Right lobe of liver (tissue), 4 donors: Measurements from ENCODE around the gene RNASEL.

Experiments used
- POLR2A ChIP-seq: fragments of 450-650 bp; IDR thresholded peaks from one replicate; pipeline ENCODE4 v1.6.1; 2017; ENCODE audit warnings: antibody characterized with exemption, mild to moderate bottlenecking
- TF ChIP-seq, protein P1 (sequence below), 4 donors: fragments of 200-600 bp in 3 of 4; fragments of 450-650 bp in 1 of 4; IDR thresholded peaks; one replicate each; pipeline versions ENCODE4 v1.5.1 to v1.8.0; 2016 to 2022; ENCODE audit warnings: antibody characterized with exemption in 4 of 4, mild to moderate bottlenecking in 2 of 4
- donor health status: DM: no; HTN: no; CAD: no.
- donor health status: DM: no; HTN: no; CAD: no.
- donor health status: DM: no; HTN: yes; CAD: no.

DNA sequence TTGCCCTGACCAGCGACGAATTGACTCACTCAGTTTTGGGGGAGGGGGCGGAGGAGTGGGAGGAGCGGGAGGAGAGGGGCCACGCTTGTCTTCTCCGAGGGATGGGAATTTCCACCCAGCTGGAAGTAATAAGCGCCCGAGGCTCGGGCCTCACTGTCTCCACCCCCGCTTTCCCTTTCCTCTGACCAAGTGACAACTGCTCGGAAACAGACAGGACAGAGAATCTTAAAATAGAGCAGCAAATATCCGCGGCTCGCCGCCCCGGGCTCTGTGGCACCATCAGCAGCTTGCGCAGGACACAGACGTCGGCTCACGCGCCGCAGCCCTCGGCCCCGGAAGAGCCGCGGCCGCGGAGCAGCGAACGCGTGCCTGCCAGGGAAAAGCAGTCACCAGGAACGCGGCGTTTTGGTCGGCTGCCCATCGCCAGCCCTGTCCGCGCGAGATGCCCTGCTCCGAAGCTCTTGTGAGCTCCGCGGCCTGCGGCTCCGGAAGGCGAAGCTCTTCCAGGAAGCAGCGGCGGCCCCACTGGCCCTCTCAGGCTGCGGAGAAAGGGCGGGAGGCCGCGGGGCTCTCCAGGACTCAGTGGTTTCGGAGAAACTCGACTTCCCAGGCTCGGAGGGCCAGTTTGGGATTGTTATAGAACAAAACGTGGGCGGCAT lies 25.9 kb upstream of the RNASEL start:
- TF ChIP-seq, protein P1, sequence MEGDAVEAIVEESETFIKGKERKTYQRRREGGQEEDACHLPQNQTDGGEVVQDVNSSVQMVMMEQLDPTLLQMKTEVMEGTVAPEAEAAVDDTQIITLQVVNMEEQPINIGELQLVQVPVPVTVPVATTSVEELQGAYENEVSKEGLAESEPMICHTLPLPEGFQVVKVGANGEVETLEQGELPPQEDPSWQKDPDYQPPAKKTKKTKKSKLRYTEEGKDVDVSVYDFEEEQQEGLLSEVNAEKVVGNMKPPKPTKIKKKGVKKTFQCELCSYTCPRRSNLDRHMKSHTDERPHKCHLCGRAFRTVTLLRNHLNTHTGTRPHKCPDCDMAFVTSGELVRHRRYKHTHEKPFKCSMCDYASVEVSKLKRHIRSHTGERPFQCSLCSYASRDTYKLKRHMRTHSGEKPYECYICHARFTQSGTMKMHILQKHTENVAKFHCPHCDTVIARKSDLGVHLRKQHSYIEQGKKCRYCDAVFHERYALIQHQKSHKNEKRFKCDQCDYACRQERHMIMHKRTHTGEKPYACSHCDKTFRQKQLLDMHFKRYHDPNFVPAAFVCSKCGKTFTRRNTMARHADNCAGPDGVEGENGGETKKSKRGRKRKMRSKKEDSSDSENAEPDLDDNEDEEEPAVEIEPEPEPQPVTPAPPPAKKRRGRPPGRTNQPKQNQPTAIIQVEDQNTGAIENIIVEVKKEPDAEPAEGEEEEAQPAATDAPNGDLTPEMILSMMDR (IDR thresholded peaks at IDR 0.05), result no peak
- peak; percentile 28 for TF ChIP-seq POLR2A
